Ovary (tissue), 9 donors: ENCODE measurements around the gene MED27. TPM values are rescaled to one million over a fixed set of nuclear protein-coding genes. Genes with fewer than 3 reads are reported as not detected.
"Not testable (repeated sequence)": the region's sequence is repeated elsewhere in the genome, so short reads cannot be mapped to it uniquely, and the experiment has no call there.

Experiments used
- DNase-seq, 5 donors: peaks; one replicate each; pipeline ENCODE4 v3.0.0-alpha.2; 2019 to 2020
- H3K27ac ChIP-seq, 2 donors: fragments of 200-600 bp; one replicate each; pipeline versions ENCODE4 v1.5.1 to v1.8.0; 2019 to 2022
- H3K27me3 ChIP-seq: fragments of 200-600 bp; one replicate; pipeline ENCODE4 v1.8.0; 2022
- H3K36me3 ChIP-seq: fragments of 200-600 bp; sonication (generic); one replicate; pipeline ENCODE4 v1.5.1; 2019
- H3K4me1 ChIP-seq: one replicate; pipeline ENCODE4 v1.8.1; 2013; ENCODE audit warnings: mild to moderate bottlenecking, moderate library complexity; ENCODE audit not compliant: insufficient read depth
- H3K4me3 ChIP-seq: fragments of 200-600 bp; sonication (generic); one replicate; pipeline ENCODE4 v1.5.1; 2017
- H3K9me3 ChIP-seq, 2 donors: fragments of 200-600 bp in 1 of 2; sonication (generic) in 1 of 2; one replicate each; pipeline versions ENCODE4 v1.5.1 to v1.8.1; 2013 to 2019; ENCODE audit warnings: mild to moderate bottlenecking in 1 of 2, moderate library complexity in 1 of 2
- EP300 ChIP-seq: sonication (generic); formaldehyde crosslinking; IDR thresholded peaks from one replicate; pipeline ENCODE4 v1.6.1; 2017; ENCODE audit warnings: antibody characterized with exemption
- POLR2A ChIP-seq: fragments of 450-650 bp; IDR thresholded peaks from one replicate; pipeline ENCODE4 v1.6.1; 2017; ENCODE audit warnings: antibody characterized with exemption, mild to moderate bottlenecking, moderate library complexity
- WGBS, 3 donors: extraction: QIAGEN DNeasy Blood & Tissue Kit in 1 of 3; methylation state at CpG; one replicate each; pipeline versions ENCODE4 v1.1.5 to v1.1.7; 2013 to 2017; 5-methylcytosine and 5-hydroxymethylcytosine counted together
- intact Hi-C, 4 donors: fragments of 100-400 bp; cut with DNase I; formaldehyde crosslinking; loops; one replicate each; pipeline versions ENCODE4 v1.11.0 to v1.15.1; 2022 to 2023
- polyA plus RNA-seq, 2 donors: library from polyadenylated mRNA; stranded (reverse); fragments of 200-250 nt in 1 of 2; fragments of 350-450 nt in 1 of 2; fragmentation: Illumina TruSeq in 1 of 2; extraction: RNeasy Lipid Tissue Mini Kit (QIAGEN cat#74804) in 1 of 2; gene quantifications; one replicate each; pipeline ENCODE4 v1.2.3, GENCODE V29; 2013 to 2014
- total RNA-seq, 7 donors: library from RNA; depleted of rRNA in 2 of 7; stranded (reverse); fragments of >200 nt in 2 of 7; fragmentation: NEBNext Ultra II Directional in 3 of 7; extraction: Animal tissue kit (Norgen Biotek cat#: 25700) in 3 of 7; gene quantifications; one replicate each; pipeline versions ENCODE4 v1.1.0 to v1.2.4, GENCODE V29; 2016 to 2023
- TF ChIP-seq, protein P1 (sequence below), 3 donors: fragments of 450-650 bp in 2 of 3; fragments of 200-600 bp in 1 of 3; IDR thresholded peaks; one replicate each; pipeline versions ENCODE4 v1.5.1 to v1.8.0; 2016 to 2022; ENCODE audit warnings: antibody characterized with exemption in 3 of 3, mild to moderate bottlenecking in 1 of 3
- donor health status: DM: no; HTN: no; CAD: no; lungs with moderate emphysema.
- donor health status: DM: no; HTN: no; CAD: no.
- donor health status: Bipolar disorder and iron deficiency.
- donor health status: DM: yes; HTN: yes; CAD: no.
- donor health status: DM: no; HTN: no; CAD: no.
- donor health status: DM: yes; HTN: yes; CAD: no.

MED27 gene
- total and polyA plus RNA-seq, 9 donors, result 7.6 to 24.9 (median 17.4) TPM

- intact Hi-C loops, result no loop called here
- TF ChIP-seq, protein P1, sequence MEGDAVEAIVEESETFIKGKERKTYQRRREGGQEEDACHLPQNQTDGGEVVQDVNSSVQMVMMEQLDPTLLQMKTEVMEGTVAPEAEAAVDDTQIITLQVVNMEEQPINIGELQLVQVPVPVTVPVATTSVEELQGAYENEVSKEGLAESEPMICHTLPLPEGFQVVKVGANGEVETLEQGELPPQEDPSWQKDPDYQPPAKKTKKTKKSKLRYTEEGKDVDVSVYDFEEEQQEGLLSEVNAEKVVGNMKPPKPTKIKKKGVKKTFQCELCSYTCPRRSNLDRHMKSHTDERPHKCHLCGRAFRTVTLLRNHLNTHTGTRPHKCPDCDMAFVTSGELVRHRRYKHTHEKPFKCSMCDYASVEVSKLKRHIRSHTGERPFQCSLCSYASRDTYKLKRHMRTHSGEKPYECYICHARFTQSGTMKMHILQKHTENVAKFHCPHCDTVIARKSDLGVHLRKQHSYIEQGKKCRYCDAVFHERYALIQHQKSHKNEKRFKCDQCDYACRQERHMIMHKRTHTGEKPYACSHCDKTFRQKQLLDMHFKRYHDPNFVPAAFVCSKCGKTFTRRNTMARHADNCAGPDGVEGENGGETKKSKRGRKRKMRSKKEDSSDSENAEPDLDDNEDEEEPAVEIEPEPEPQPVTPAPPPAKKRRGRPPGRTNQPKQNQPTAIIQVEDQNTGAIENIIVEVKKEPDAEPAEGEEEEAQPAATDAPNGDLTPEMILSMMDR (IDR thresholded peaks at IDR 0.05), result no peak
- TF ChIP-seq EP300 (no peak), POLR2A (no peak)
- no peak for DNase-seq
- H3K27ac ChIP-seq, result no peak overlapping the region
- no peaks in the 10 kb centered on the region for H3K36me3 ChIP-seq
- no peak overlapping the region for H3K4me3 ChIP-seq
- H3K9me3 ChIP-seq, result no peaks in the 10 kb centered on the region
- WGBS, 3 donors, result 78 to 89% (median 81%) methylated on average over 6 of the region's 6 CpGs
- H3K27me3 ChIP-seq, result no peaks in the 10 kb centered on the region
- peaks cover 3% of the 10 kb centered on the region for H3K4me1 ChIP-seq
These were observed 16.4 kb downstream of the MED27 start for GRCh38 chr9:132063281-132063680.

DNA sequence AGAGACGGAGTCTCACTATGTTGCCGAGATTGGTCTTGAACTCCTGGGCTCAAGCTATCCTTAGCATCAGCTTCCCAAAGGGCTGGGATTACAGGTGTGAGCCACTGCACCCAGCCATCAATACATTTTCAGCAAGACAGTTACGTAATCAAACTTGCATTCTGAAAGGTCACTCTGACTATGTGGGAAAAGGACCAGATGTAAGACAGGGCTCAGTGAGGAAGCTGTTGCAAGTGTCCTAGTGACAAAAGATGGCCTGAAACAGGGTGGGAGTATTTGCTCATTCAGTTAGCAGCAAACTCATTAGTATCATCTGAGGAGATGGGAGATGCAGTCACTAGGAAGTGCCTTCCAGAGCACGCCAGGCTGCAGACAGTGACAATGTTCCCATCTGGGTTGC lies 16.9 kb downstream of the MED27 start:
- intact Hi-C loops, result no loop called here

GRCh38 chr9:132061526-132061925 lies 18.1 kb downstream of the MED27 start:
- no peak for DNase-seq
- intact Hi-C loops, result no loop called here
- no peak for TF ChIP-seq POLR2A
- TF ChIP-seq, protein P1 (IDR thresholded peaks at IDR 0.05), result no peak
- no peak for TF ChIP-seq EP300
- Histone ChIP-seq H3K27me3 (no peaks in the 10 kb centered on the region), H3K4me1 (peaks cover 3% of the 10 kb centered on the region), H3K4me3 (no peak overlapping the region), H3K9me3 (no peaks in the 10 kb centered on the region), H3K27ac (no peak overlapping the region), H3K36me3 (no peaks in the 10 kb centered on the region)
- WGBS, 3 donors, result 85 to 99% (median 91%) methylated on average over 3 of the region's 3 CpGs

More for the DNA sequence above, 16.9 kb downstream of the MED27 start:
- 96 to 98% (median 96%) methylated on average over 4 of the region's 4 CpGs for WGBS, 3 donors
- no peak overlapping the region for H3K27ac ChIP-seq
- no peak for DNase-seq
- no peaks in the 10 kb centered on the region for H3K27me3 ChIP-seq
- TF ChIP-seq EP300 (no peak), POLR2A (no peak)
- TF ChIP-seq, protein P1 (IDR thresholded peaks at IDR 0.05), result no peak
- peaks cover 3% of the 10 kb centered on the region for H3K4me1 ChIP-seq
- no peaks in the 10 kb centered on the region for H3K9me3 ChIP-seq
- no peaks in the 10 kb centered on the region for H3K36me3 ChIP-seq
- no peak overlapping the region for H3K4me3 ChIP-seq

DNA sequence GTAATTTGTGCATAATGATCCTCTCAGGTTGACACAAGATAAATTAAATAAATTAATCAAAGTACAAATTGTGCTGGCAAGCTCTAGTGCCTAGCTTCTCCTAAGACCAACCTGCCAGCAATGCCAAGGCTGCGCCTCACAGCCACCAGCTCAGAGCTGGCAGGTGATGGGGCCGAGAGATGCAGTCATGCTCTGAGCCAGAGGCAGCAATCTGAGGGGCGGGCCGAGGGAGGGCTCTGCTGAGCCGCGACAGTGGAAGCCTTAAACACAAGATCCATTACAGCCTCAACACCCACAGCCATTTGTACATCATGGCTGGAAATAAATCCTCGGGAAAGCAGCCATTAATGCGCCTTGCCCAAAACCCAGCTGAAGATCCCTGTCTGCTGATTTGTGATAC lies 20.3 kb downstream of the MED27 start:
- Histone ChIP-seq H3K4me1 (no peaks in the 10 kb centered on the region), H3K27ac (no peak overlapping the region), H3K9me3 (no peaks in the 10 kb centered on the region), H3K27me3 (no peaks in the 10 kb centered on the region), H3K4me3 (no peak overlapping the region), H3K36me3 (no peaks in the 10 kb centered on the region)
- no peak for TF ChIP-seq EP300
- no peak for TF ChIP-seq POLR2A
- 83 to 87% (median 87%) methylated on average over 8 of the region's 8 CpGs for WGBS, 3 donors
- intact Hi-C loops, result no loop called here
- no peak for DNase-seq

DNA sequence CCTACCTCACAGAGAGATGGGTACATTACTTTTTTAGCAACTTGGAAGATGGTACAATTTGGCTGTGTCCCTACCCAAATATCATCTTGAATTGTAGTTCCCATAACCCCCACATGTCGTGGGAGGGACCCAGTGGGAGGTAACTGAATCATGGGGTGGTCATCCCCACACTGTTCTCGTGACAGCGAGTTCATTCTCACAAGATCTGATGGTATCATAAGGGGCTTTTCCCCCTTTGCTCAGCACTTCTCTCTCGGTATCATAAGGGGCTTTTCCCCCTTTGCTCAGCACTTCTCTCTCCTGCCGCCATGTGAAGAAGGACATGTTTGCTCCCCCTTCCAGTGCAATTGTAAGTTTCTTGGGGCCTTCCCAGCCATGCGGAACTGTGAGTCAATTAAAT lies 21.4 kb downstream of the MED27 start:
- H3K36me3 ChIP-seq, H3K9me3 ChIP-seq, intact Hi-C loops, H3K4me1 ChIP-seq, H3K4me3 ChIP-seq, DNase-seq, H3K27me3 ChIP-seq, H3K27ac ChIP-seq: not testable (repeated sequence)
- WGBS, 3 donors, result 80 to 87% (median 86%) methylated on average over 6 of the region's 6 CpGs
